H9 (cell line): Measurements from ENCODE around the gene EFNA5. TPM values are rescaled to one million over a fixed set of nuclear protein-coding genes. Genes with fewer than 3 reads are reported as not detected.
A peak's percentile ranks its signal among the peaks of the same experiment; 100 is the strongest.

Experiments used
- DNase-seq: peaks from one replicate; pipeline ENCODE4 v3.0.0-alpha.2; 2017
- H2AFZ ChIP-seq: one replicate; pipeline ENCODE4 v1.6.1; 2013; ENCODE audit warnings: mild to moderate bottlenecking, low read length, control low read depth, moderate library complexity
- H2AK5ac ChIP-seq: 2 replicates; pipeline ENCODE4 v1.6.1; 2013; ENCODE audit warnings: low read length, control low read depth, mixed read lengths; ENCODE audit not compliant: insufficient read length
- H2BK120ac ChIP-seq: one replicate; pipeline ENCODE4 v1.6.1; 2013; ENCODE audit warnings: low read depth, mild to moderate bottlenecking, low read length, control low read depth, inconsistent platforms; ENCODE audit not compliant: poor library complexity, severe bottlenecking
- H2BK12ac ChIP-seq: 2 replicates; pipeline ENCODE4 v1.6.1; 2013; ENCODE audit warnings: low read length, control low read depth, mixed read lengths, low read depth; ENCODE audit not compliant: insufficient read length
- H2BK15ac ChIP-seq: 2 replicates; pipeline ENCODE4 v1.6.1; 2013; ENCODE audit warnings: low read depth, low read length, control low read depth
- H2BK20ac ChIP-seq: one replicate; pipeline ENCODE4 v1.6.1; 2013; ENCODE audit warnings: low read depth, mild to moderate bottlenecking, low read length, control low read depth, inconsistent platforms; ENCODE audit not compliant: poor library complexity, severe bottlenecking
- H2BK5ac ChIP-seq: 2 replicates; pipeline ENCODE4 v1.6.1; 2013; ENCODE audit warnings: low read length, control low read depth, mixed read lengths; ENCODE audit not compliant: insufficient read length
- H3K14ac ChIP-seq: 2 replicates; pipeline ENCODE4 v1.6.1; 2013; ENCODE audit warnings: low read length, control low read depth; ENCODE audit not compliant: insufficient read depth
- H3K18ac ChIP-seq: 2 replicates; pipeline ENCODE4 v1.6.1; 2013; ENCODE audit warnings: low read depth, mild to moderate bottlenecking, mixed read lengths, low read length, control low read depth; ENCODE audit not compliant: insufficient read length
- H3K23ac ChIP-seq: 2 replicates; pipeline ENCODE4 v1.6.1; 2013; ENCODE audit warnings: low read length, control low read depth, mixed read lengths, low read depth; ENCODE audit not compliant: insufficient read length
- H3K23me2 ChIP-seq: 2 replicates; pipeline ENCODE4 v1.6.1; 2013; ENCODE audit warnings: low read depth, mild to moderate bottlenecking, mixed read lengths, low read length, control low read depth; ENCODE audit not compliant: insufficient read length, poor library complexity, severe bottlenecking
- H3K27ac ChIP-seq: 2 replicates; pipeline ENCODE4 v1.5.1; 2013; ENCODE audit warnings: low read length, control low read depth, mixed read lengths, low read depth; ENCODE audit not compliant: insufficient read length
- H3K27me3 ChIP-seq: 2 replicates; pipeline ENCODE4 v1.6.1; 2013; ENCODE audit warnings: low read length, control low read depth, inconsistent platforms; ENCODE audit not compliant: insufficient read depth
- H3K4ac ChIP-seq: 2 replicates; pipeline ENCODE4 v1.6.1; 2013; ENCODE audit warnings: low read depth, mild to moderate bottlenecking, control low read depth, inconsistent platforms, low read length, moderate library complexity
- H3K4me1 ChIP-seq: 2 replicates; pipeline ENCODE4 v1.6.1; 2013; ENCODE audit warnings: low read length, control low read depth, inconsistent platforms; ENCODE audit not compliant: insufficient read depth
- H3K4me2 ChIP-seq: 2 replicates; pipeline ENCODE4 v1.6.1; 2013; ENCODE audit warnings: low read length, control low read depth, mixed read lengths; ENCODE audit not compliant: insufficient read length, insufficient read depth
- H3K56ac ChIP-seq: 2 replicates; pipeline ENCODE4 v1.6.1; 2013; ENCODE audit warnings: low read depth, mild to moderate bottlenecking, mixed read lengths, low read length, control low read depth; ENCODE audit not compliant: insufficient read length
- H3K79me1 ChIP-seq: 2 replicates; pipeline ENCODE4 v1.6.1; 2013; ENCODE audit warnings: low read depth, mild to moderate bottlenecking, moderate library complexity, low read length, control low read depth, inconsistent platforms; ENCODE audit not compliant: insufficient read depth, poor library complexity, severe bottlenecking
- H3K79me2 ChIP-seq: 2 replicates; pipeline ENCODE4 v1.6.1; 2013; ENCODE audit warnings: low read length, control low read depth, inconsistent platforms; ENCODE audit not compliant: insufficient read depth
- H3K9ac ChIP-seq: 2 replicates; pipeline ENCODE4 v1.6.1; 2013; ENCODE audit warnings: low read length, control low read depth, mixed read lengths; ENCODE audit not compliant: insufficient read length; ENCODE audit errors: extremely low read depth
- H3K9me3 ChIP-seq: one replicate; pipeline ENCODE4 v1.6.1; 2013; ENCODE audit warnings: low read depth, low read length, inconsistent platforms; ENCODE audit not compliant: control insufficient read depth
- H3T11ph ChIP-seq: one replicate; pipeline ENCODE4 v1.6.1; 2013; ENCODE audit warnings: mild to moderate bottlenecking, low read length, control low read depth, inconsistent platforms
- H4K20me1 ChIP-seq: one replicate; pipeline ENCODE4 v1.6.1; 2013; ENCODE audit not compliant: control insufficient read depth, insufficient read length, insufficient read depth
- H4K5ac ChIP-seq: 2 replicates; pipeline ENCODE4 v1.6.1; 2013; ENCODE audit warnings: low read depth, mild to moderate bottlenecking, mixed read lengths, low read length, control low read depth; ENCODE audit not compliant: insufficient read length
- H4K8ac ChIP-seq: replicated peaks from 2 replicates; pipeline ENCODE4 v1.6.1; 2013; ENCODE audit warnings: low read length, control low read depth, mixed read lengths, low read depth; ENCODE audit not compliant: insufficient read length
- H4K91ac ChIP-seq: 2 replicates; pipeline ENCODE4 v1.6.1; 2013; ENCODE audit warnings: low read depth, mild to moderate bottlenecking, moderate library complexity, mixed read lengths, low read length, control low read depth; ENCODE audit not compliant: insufficient read length
- H3K27ac Mint-ChIP-seq, 3 experiments: 2 replicates in 2 of 3; 3 replicates in 1 of 3; pipeline ENCODE4 v1.8.0; 2020 to 2021; ENCODE audit warnings: mixed read lengths in 3 of 3, mild to moderate bottlenecking in 1 of 3, moderate library complexity in 1 of 3
- H3K27me3 Mint-ChIP-seq: 2 replicates; pipeline ENCODE4 v1.8.0; 2021; ENCODE audit warnings: low read depth, mild to moderate bottlenecking, moderate library complexity, mixed read lengths
- H3K36me3 Mint-ChIP-seq, 3 experiments: 2 replicates in 2 of 3; 3 replicates in 1 of 3; pipeline ENCODE4 v1.8.0; 2020 to 2021; ENCODE audit warnings: low read depth in 3 of 3, mixed read lengths in 3 of 3; ENCODE audit not compliant: insufficient read depth in 1 of 3
- H3K4me1 Mint-ChIP-seq, 2 experiments: 2 replicates each; pipeline ENCODE4 v1.8.0; 2020; ENCODE audit warnings: mixed read lengths in 2 of 2
- H3K4me3 Mint-ChIP-seq, 2 experiments: 2 replicates in 1 of 2; 3 replicates in 1 of 2; pipeline ENCODE4 v1.8.0; 2020 to 2021; ENCODE audit warnings: mild to moderate bottlenecking in 2 of 2, mixed read lengths in 2 of 2, moderate library complexity in 1 of 2
- H3K9me3 Mint-ChIP-seq, 2 experiments: 2 replicates in 1 of 2; 3 replicates in 1 of 2; pipeline ENCODE4 v1.8.0; 2020; ENCODE audit warnings: mild to moderate bottlenecking in 2 of 2, mixed read lengths in 2 of 2, moderate library complexity in 1 of 2
- CTCF ChIP-seq: fragments of 200-600 bp; sonication (generic); conservative IDR thresholded peaks from 3 replicates; pipeline ENCODE4 v1.8.0; 2021; ENCODE audit warnings: antibody characterized with exemption, mild to moderate bottlenecking
- WGBS: extraction: QIAGEN DNeasy Blood & Tissue Kit; methylation state at CpG from one replicate; pipeline ENCODE4 v1.1.7; 2013; ENCODE audit warnings: missing lambda C conversion rate, low lambda C conversion rate, mixed read lengths; ENCODE audit not compliant: insufficient read length; ENCODE audit errors: extremely low coverage; 5-methylcytosine and 5-hydroxymethylcytosine counted together
- total RNA-seq: library from RNA; stranded (reverse); gene quantifications from 2 replicates; pipeline ENCODE4 v1.2.1, GENCODE V29; 2021

Gene EFNA5
- total RNA-seq, 1 experiment from 2014 or later = 20.4 TPM

GRCh38 chr5:107551088-107551487 lies 119.6 kb downstream of the EFNA5 start:
- no peak overlapping the region for H3K18ac ChIP-seq
- no peaks in the 10 kb centered on the region for H3K27me3 ChIP-seq
- H3K27ac ChIP-seq = no peak overlapping the region
- Mint-ChIP-seq H3K27ac (peak overlapping the region in 1 of 3 experiments; percentile 17; a peak in 1 of 7 replicates), H3K4me3 (no peak overlapping the region), H3K27me3 (no peaks in the 10 kb centered on the region), H3K4me1 (peaks cover 32 to 42% of the 10 kb centered on the region in 2 experiments), H3K9me3 (no peaks in the 10 kb centered on the region), H3K36me3 (no peaks in the 10 kb centered on the region)
- H3K23me2 ChIP-seq = no peaks in the 10 kb centered on the region
- no peak overlapping the region for H2AK5ac ChIP-seq
- no CpG with 5 or more reads among the region's 3 CpGs for WGBS
- no peak overlapping the region for H3T11ph ChIP-seq
- H3K4me1 ChIP-seq = no peaks in the 10 kb centered on the region
- no peaks in the 10 kb centered on the region for H3K9me3 ChIP-seq
- TF ChIP-seq CTCF = no peak
- H4K91ac ChIP-seq = no peak overlapping the region
- DNase-seq = no peak
- H2BK15ac ChIP-seq = no peak overlapping the region
- no peak overlapping the region for H3K4ac ChIP-seq
- no peak overlapping the region for H2AFZ ChIP-seq
- H3K9ac ChIP-seq = no peak overlapping the region
- no peak overlapping the region for H3K56ac ChIP-seq
- H2BK12ac ChIP-seq = no peak overlapping the region
- no peak overlapping the region for H3K23ac ChIP-seq
- H2BK120ac ChIP-seq = no peak overlapping the region
- H4K8ac ChIP-seq = no peak overlapping the region
- no peaks in the 10 kb centered on the region for H3K79me2 ChIP-seq
- no peak overlapping the region for H2BK20ac ChIP-seq
- H3K14ac ChIP-seq = no peak overlapping the region
- no peak overlapping the region for H4K5ac ChIP-seq
- no peaks in the 10 kb centered on the region for H3K79me1 ChIP-seq
- no peak overlapping the region for H2BK5ac ChIP-seq
- H3K4me2 ChIP-seq = no peak overlapping the region
- H4K20me1 ChIP-seq = no peaks in the 10 kb centered on the region
